GM19351 (cell line): ENCODE results near the gene METTL6.
"Not testable (repeated sequence)": the region's sequence is repeated elsewhere in the genome, so short reads cannot be mapped to it uniquely, and the experiment has no call there.

Experiments
- ATAC-seq: cut with Tn5 transposase; IDR thresholded peaks from one replicate; pipeline ENCODE4 v1.9.1; 2021; ENCODE audit warnings: mild to moderate bottlenecking, moderate library complexity; ENCODE audit not compliant: unreplicated experiment

The METTL6 gene

GRCh38 chr3:15405448-15406050 lies 21.8 kb downstream of the METTL6 start:
- no peak for ATAC-seq

GRCh38 chr3:15404767-15405166 lies 22.6 kb downstream of the METTL6 start:
- no peak for ATAC-seq

GRCh38 chr3:15403965-15404364 lies 23.4 kb downstream of the METTL6 start:
- ATAC-seq, result no peak

GRCh38 chr3:15403495-15403894 lies 23.8 kb downstream of the METTL6 start:
- no peak for ATAC-seq

GRCh38 chr3:15401936-15402335 lies 25.4 kb downstream of the METTL6 start:
- ATAC-seq, result no peak

- ATAC-seq, result no peak
These were observed 27.4 kb downstream of the METTL6 start for GRCh38 chr3:15399970-15400369.

- ATAC-seq, result not testable (repeated sequence)
These were observed 28.6 kb downstream of the METTL6 start for GRCh38 chr3:15398731-15399133.

- ATAC-seq, result not testable (repeated sequence)
These were observed 34.1 kb downstream of the METTL6 start for GRCh38 chr3:15393252-15393651.

GRCh38 chr3:15391007-15391406 lies 36.3 kb downstream of the METTL6 start:
- ATAC-seq, result no peak

GRCh38 chr3:15390460-15390859 lies 36.9 kb downstream of the METTL6 start:
- ATAC-seq, result no peak

GRCh38 chr3:15388335-15388734 lies 39.0 kb downstream of the METTL6 start:
- not testable (repeated sequence) for ATAC-seq

- no peak for ATAC-seq
These were observed 39.6 kb downstream of the METTL6 start for GRCh38 chr3:15387735-15388134.

GRCh38 chr3:15387171-15387581 lies 40.2 kb downstream of the METTL6 start:
- no peak for ATAC-seq

- not testable (repeated sequence) for ATAC-seq
These were observed 40.7 kb downstream of the METTL6 start for GRCh38 chr3:15386654-15386955.

GRCh38 chr3:15385901-15386653 lies 41.3 kb downstream of the METTL6 start:
- no peak for ATAC-seq

- peak; percentile 8 for ATAC-seq
These were observed 42.1 kb downstream of the METTL6 start for GRCh38 chr3:15385238-15385695.

GRCh38 chr3:15384510-15385237 lies 42.7 kb downstream of the METTL6 start:
- peak; percentile 90 for ATAC-seq

- no peak for ATAC-seq
These were observed 44.9 kb downstream of the METTL6 start for GRCh38 chr3:15382405-15382923.

GRCh38 chr3:15380980-15381890 lies 46.1 kb downstream of the METTL6 start:
- no peak for ATAC-seq

- ATAC-seq, result peak; percentile 96
These were observed 49.2 kb downstream of the METTL6 start for GRCh38 chr3:15377961-15378791.
